HG02885 (cell line): ENCODE results near the gene THAP11.

Experiments used
- ATAC-seq: cut with Tn5 transposase; IDR thresholded peaks from one replicate; pipeline ENCODE4 v1.9.1; 2021; ENCODE audit warnings: mild to moderate bottlenecking; ENCODE audit not compliant: unreplicated experiment, poor library complexity

THAP11 gene

GRCh38 chr16:67881621-67882161 is 39.6 kb downstream of the THAP11 start:
- no peak for ATAC-seq

- ATAC-seq = no peak
Observed at GRCh38 chr16:67882374-67883145, 40.4 kb downstream of the THAP11 start.

- ATAC-seq = no peak
Observed at GRCh38 chr16:67883146-67883871, 41.2 kb downstream of the THAP11 start.

- no peak for ATAC-seq
Observed at GRCh38 chr16:67883872-67884261, 41.7 kb downstream of the THAP11 start.

GRCh38 chr16:67884684-67885083 is 42.6 kb downstream of the THAP11 start, which contains the start of gene NRN1L:
NRN1L (plus strand) TSS chr16:67884885; CDS start chr16:67884904, 19 bp downstream.
- ATAC-seq = no peak

- no peak for ATAC-seq
Observed at GRCh38 chr16:67885545-67885944, 43.4 kb downstream of the THAP11 start.

GRCh38 chr16:67885976-67886375 is 43.9 kb downstream of the THAP11 start:
- ATAC-seq = no peak

- ATAC-seq = no peak
Observed at GRCh38 chr16:67886387-67886786, 44.3 kb downstream of the THAP11 start.

GRCh38 chr16:67888331-67888730 is 46.2 kb downstream of the THAP11 start:
- ATAC-seq = no peak

- ATAC-seq = no peak
Observed at GRCh38 chr16:67892375-67892774, 50.3 kb downstream of the THAP11 start.

- peak; percentile 91 for ATAC-seq
Observed at GRCh38 chr16:67892899-67893742, 51.0 kb downstream of the THAP11 start, which contains the start of gene PSKH1. PSKH1 (plus strand) TSS chr16:67893254; CDS start chr16:67908750, 15,496 bp downstream.
